Esophagus muscularis mucosa (tissue), 4 donors: Measurements from ENCODE around the gene ELFN1. TPM values are rescaled to one million over a fixed set of nuclear protein-coding genes. Genes with fewer than 3 reads are reported as not detected.
"Not testable (repeated sequence)": the region's sequence is repeated elsewhere in the genome, so short reads cannot be mapped to it uniquely, and the experiment has no call there.

Source experiments
- DNase-seq: peaks from one replicate; pipeline ENCODE4 v3.0.0-alpha.2; 2017; ENCODE audit errors: extremely low spot score
- H3K27ac ChIP-seq, 4 donors: fragments of 200-600 bp; sonication (generic); replicated peaks in 1 of 4; 1 replicate in 3 of 4; 2 replicates in 1 of 4; pipeline ENCODE4 v1.5.1; 2016 to 2019; ENCODE audit warnings: mild to moderate bottlenecking in 1 of 4
- H3K27me3 ChIP-seq, 4 donors: fragments of 200-600 bp; sonication (generic); one replicate each; pipeline versions ENCODE4 v1.5.1 to v1.6.0; 2016 to 2019
- H3K36me3 ChIP-seq, 4 donors: fragments of 200-600 bp; sonication (generic); one replicate each; pipeline ENCODE4 v1.5.1; 2016 to 2019
- H3K4me1 ChIP-seq, 4 donors: fragments of 200-600 bp; sonication (generic); one replicate each; pipeline ENCODE4 v1.5.1; 2016 to 2019
- H3K4me3 ChIP-seq, 4 donors: fragments of 200-600 bp; sonication (generic); 1 replicate in 2 of 4; 2 replicates in 2 of 4; pipeline ENCODE4 v1.5.1; 2016 to 2019; ENCODE audit warnings: mild to moderate bottlenecking in 4 of 4, moderate library complexity in 1 of 4
- H3K9me3 ChIP-seq, 4 donors: fragments of 200-600 bp; sonication (generic); 1 replicate in 3 of 4; 2 replicates in 1 of 4; pipeline ENCODE4 v1.5.1; 2016 to 2019
- EP300 ChIP-seq: sonication (generic); formaldehyde crosslinking; IDR thresholded peaks from one replicate; pipeline ENCODE4 v1.6.1; 2017; ENCODE audit warnings: antibody characterized with exemption
- POLR2A ChIP-seq: fragments of 450-650 bp; IDR thresholded peaks from one replicate; pipeline ENCODE4 v1.6.1; 2017; ENCODE audit warnings: antibody characterized with exemption, moderate library complexity, mild to moderate bottlenecking, low read depth
- POLR2AphosphoS5 ChIP-seq, 2 donors: sonication (generic); formaldehyde crosslinking; IDR thresholded peaks; one replicate each; pipeline ENCODE4 v1.6.1; 2017; ENCODE audit warnings: antibody characterized with exemption in 2 of 2
- WGBS: methylation state at CpG from one replicate; pipeline ENCODE4 v1.1.5; 2018; 5-methylcytosine and 5-hydroxymethylcytosine counted together
- intact Hi-C: fragments of 100-400 bp; cut with DNase I; formaldehyde crosslinking; loops from one replicate; pipeline ENCODE4 v1.15.1; 2023
- total RNA-seq, 4 donors: library from RNA; depleted of rRNA; stranded (reverse); fragments of >200 nt; gene quantifications; one replicate each; pipeline versions ENCODE4 v1.1.0 to v1.2.1, GENCODE V29; 2016
- TF ChIP-seq, protein P1 (sequence below), 3 experiments: fragments of 200-600 bp in 2 of 3; fragments of 450-650 bp in 1 of 3; sonication (generic) in 2 of 3; IDR thresholded peaks; one replicate each; pipeline ENCODE4 v1.5.1; 2017 to 2019; ENCODE audit warnings: antibody characterized with exemption in 3 of 3, mild to moderate bottlenecking in 2 of 3, moderate library complexity in 1 of 3

The ELFN1 gene
- total RNA-seq, 4 donors from 2014 or later, result 0.86 to 3.3 (median 1.9) TPM

DNA sequence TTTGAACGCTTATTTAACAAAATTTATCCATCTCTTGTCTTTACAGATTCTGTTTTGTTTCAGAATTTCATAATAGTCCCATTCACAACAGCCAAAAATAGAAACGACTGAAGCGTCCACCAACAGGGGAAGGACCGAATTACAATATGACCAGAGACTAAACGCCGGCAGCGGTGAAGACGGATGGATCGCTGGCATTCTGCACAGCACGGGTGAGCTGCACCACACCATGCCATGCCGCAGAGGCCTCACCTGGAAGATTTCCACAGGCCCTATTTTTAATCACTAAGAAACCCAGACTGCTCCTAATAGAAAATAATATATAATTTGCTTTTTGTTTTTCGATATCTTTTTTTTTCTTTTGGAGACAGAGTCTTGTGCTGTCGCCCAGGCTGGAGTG is 91.0 kb downstream of the ELFN1 start:
- no peak for DNase-seq
- intact Hi-C loops, result no loop called here
- TF ChIP-seq POLR2A, result no peak
- TF ChIP-seq POLR2AphosphoS5 (IDR thresholded peaks at IDR 0.05), result no peak
- TF ChIP-seq EP300, result no peak
- TF ChIP-seq, protein P1, sequence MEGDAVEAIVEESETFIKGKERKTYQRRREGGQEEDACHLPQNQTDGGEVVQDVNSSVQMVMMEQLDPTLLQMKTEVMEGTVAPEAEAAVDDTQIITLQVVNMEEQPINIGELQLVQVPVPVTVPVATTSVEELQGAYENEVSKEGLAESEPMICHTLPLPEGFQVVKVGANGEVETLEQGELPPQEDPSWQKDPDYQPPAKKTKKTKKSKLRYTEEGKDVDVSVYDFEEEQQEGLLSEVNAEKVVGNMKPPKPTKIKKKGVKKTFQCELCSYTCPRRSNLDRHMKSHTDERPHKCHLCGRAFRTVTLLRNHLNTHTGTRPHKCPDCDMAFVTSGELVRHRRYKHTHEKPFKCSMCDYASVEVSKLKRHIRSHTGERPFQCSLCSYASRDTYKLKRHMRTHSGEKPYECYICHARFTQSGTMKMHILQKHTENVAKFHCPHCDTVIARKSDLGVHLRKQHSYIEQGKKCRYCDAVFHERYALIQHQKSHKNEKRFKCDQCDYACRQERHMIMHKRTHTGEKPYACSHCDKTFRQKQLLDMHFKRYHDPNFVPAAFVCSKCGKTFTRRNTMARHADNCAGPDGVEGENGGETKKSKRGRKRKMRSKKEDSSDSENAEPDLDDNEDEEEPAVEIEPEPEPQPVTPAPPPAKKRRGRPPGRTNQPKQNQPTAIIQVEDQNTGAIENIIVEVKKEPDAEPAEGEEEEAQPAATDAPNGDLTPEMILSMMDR (IDR thresholded peaks at IDR 0.05), result no peak

DNA sequence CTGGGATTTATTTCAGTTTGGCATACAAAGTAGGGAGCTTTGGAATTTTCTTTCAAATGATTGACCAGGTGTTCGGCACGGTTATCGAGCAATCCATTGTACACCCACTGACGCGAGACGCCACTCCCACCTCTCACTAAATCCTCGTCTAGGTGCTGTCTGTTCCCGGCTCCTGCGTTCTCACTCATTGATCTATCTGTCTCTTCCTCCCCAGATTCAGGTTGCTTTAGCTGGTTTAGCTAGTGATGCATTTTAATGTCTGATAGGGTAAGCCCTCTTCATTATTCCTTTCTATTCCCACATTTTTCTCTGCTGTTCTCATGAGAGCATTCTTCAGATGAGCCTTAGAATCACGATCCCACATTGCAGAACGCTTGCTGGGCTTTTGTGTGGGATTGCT is 91.7 kb downstream of the ELFN1 start:
- intact Hi-C loops, result no loop called here
- 83% methylated on average over 11 of the region's 11 CpGs for WGBS
- Histone ChIP-seq H3K27ac (no peak overlapping the region), H3K36me3 (no peaks in the 10 kb centered on the region), H3K27me3 (peaks cover 0 to 35% (median 0%) of the 10 kb centered on the region in 4 donors), H3K9me3 (peaks cover 0 to 16% (median 7%) of the 10 kb centered on the region in 4 donors), H3K4me3 (no peak overlapping the region), H3K4me1 (no peaks in the 10 kb centered on the region)
- no peak for DNase-seq
- TF ChIP-seq POLR2A, result no peak
- no peak for TF ChIP-seq EP300
- no peak for TF ChIP-seq POLR2AphosphoS5 (IDR thresholded peaks at IDR 0.05)
- TF ChIP-seq, protein P1 (IDR thresholded peaks at IDR 0.05), result no peak

More for the DNA sequence above, 91.0 kb downstream of the ELFN1 start:
- no peak overlapping the region for H3K4me3 ChIP-seq
- 70% methylated on average over 13 of the region's 13 CpGs for WGBS
- no peaks in the 10 kb centered on the region for H3K4me1 ChIP-seq
- peaks cover 0 to 41% (median 0%) of the 10 kb centered on the region in 4 donors for H3K27me3 ChIP-seq
- peaks cover 0 to 16% (median 7%) of the 10 kb centered on the region in 4 donors for H3K9me3 ChIP-seq
- H3K36me3 ChIP-seq, result no peaks in the 10 kb centered on the region
- H3K27ac ChIP-seq, result no peak overlapping the region

GRCh38 chr7:1762238-1762945 is 92.3 kb downstream of the ELFN1 start:
- Histone ChIP-seq H3K4me1 (no peaks in the 10 kb centered on the region), H3K4me3 (no peak overlapping the region), H3K9me3 (peaks cover 0 to 16% (median 7%) of the 10 kb centered on the region in 4 donors), H3K36me3 (no peaks in the 10 kb centered on the region), H3K27me3 (peaks cover 0 to 29% (median 0%) of the 10 kb centered on the region in 4 donors), H3K27ac (no peak overlapping the region)
- intact Hi-C loops, result no loop called here
- TF ChIP-seq POLR2AphosphoS5 (IDR thresholded peaks at IDR 0.05) (no peak), EP300 (no peak), POLR2A (no peak)
- TF ChIP-seq, protein P1 (IDR thresholded peaks at IDR 0.05), result no peak
- 96% methylated on average over 30 of the region's 30 CpGs for WGBS
- no peak for DNase-seq

DNA sequence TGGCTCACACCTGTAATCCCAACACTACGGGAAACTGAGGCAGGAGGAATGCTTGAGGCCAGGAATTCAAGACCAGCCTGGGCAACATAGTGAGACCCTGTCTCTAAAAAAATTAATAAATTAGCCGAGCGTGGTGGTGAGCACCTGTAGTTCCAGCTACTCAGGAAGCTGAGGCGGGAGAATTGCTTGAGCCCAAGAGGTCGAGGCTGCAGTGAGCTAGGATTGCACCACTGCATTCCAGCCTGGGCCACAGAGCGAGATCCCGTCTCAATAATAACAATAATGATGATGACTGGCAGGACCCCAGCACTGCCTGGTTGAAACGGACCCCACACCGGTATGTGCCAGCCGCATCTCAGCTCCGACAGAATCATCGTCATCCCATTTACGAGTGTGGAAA is 93.0 kb downstream of the ELFN1 start:
- Histone ChIP-seq H3K4me3 (no peak overlapping the region), H3K27ac (no peak overlapping the region), H3K9me3 (peaks cover 0 to 16% (median 7%) of the 10 kb centered on the region in 4 donors), H3K4me1 (no peaks in the 10 kb centered on the region), H3K27me3 (peaks cover 0 to 29% (median 0%) of the 10 kb centered on the region in 4 donors), H3K36me3 (no peaks in the 10 kb centered on the region)
- no peak for DNase-seq
- TF ChIP-seq POLR2A, result no peak
- WGBS, result 96% methylated on average over 13 of the region's 13 CpGs
- intact Hi-C loops, result no loop called here

DNA sequence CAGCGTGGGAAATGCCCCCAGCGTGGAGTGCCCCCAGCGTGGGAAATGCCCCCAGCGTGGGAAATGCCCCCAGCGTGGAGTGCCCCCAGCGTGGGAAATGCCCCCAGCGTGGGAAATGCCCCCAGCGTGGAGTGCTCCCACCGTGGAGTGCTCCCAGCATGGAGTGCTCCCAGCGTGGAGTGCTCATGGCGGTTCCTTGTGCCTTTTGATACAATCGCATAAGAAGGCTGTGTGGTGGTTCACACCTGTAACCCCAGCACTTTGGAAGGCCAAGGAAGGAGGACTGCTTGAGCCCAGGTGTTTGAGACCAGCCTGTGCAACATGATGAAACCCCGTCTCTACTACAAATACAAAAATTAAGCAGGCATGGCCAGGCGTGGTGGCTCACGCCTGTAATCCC is 93.8 kb downstream of the ELFN1 start:
- intact Hi-C loops, DNase-seq, H3K4me1 ChIP-seq, H3K27ac ChIP-seq, H3K36me3 ChIP-seq, H3K4me3 ChIP-seq: not testable (repeated sequence)
- Histone ChIP-seq H3K9me3 (peaks cover 0 to 16% (median 7%) of the 10 kb centered on the region in 4 donors), H3K27me3 (peaks cover 0 to 21% (median 0%) of the 10 kb centered on the region in 4 donors)
- WGBS, result 100% methylated on average over 7 of the region's 15 CpGs
